Measurements from ENCODE around the gene AP5Z1. TPM values are rescaled to one million over a fixed set of nuclear protein-coding genes. Genes with fewer than 3 reads are reported as not detected.

Gene AP5Z1
- total RNA-seq, 1 donor from 2014 or later, result 88.6 TPM

DNA sequence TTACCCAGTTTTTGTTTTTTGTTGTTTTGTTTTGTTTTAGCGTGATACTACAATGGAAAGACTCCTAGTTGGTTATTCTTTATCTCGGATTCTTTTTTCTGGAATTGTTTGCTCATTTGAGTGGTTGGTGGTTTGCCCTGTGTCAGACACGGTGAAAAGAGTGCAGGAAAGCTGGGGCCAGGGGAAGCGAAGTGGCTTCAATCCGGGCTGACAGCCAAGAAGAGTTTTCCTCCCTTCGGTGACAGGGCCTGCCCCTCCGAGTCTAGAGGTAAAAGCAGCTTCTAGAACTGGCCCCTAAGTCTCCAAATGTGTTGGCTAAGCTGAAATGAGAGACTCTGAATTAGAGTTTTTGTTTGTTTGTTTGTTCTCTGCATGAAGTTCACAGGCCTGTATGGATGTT lies 5.7 kb upstream of the AP5Z1 start:
- Mint-ChIP-seq H3K36me3 (ENCODE audit: low read depth, unreplicated experiment) (peaks cover 24% of the 10 kb centered on the region), H3K9me3 (ENCODE audit: unreplicated experiment) (no peaks in the 10 kb centered on the region), H3K27ac (ENCODE audit: unreplicated experiment) (peak overlapping the region; percentile 4), H3K27me3 (ENCODE audit: unreplicated experiment) (peaks cover 29% of the 10 kb centered on the region), H3K4me3 (ENCODE audit: unreplicated experiment) (no peak overlapping the region), H3K4me1 (ENCODE audit: unreplicated experiment) (peaks cover 7% of the 10 kb centered on the region)
- TF ChIP-seq, protein P1, sequence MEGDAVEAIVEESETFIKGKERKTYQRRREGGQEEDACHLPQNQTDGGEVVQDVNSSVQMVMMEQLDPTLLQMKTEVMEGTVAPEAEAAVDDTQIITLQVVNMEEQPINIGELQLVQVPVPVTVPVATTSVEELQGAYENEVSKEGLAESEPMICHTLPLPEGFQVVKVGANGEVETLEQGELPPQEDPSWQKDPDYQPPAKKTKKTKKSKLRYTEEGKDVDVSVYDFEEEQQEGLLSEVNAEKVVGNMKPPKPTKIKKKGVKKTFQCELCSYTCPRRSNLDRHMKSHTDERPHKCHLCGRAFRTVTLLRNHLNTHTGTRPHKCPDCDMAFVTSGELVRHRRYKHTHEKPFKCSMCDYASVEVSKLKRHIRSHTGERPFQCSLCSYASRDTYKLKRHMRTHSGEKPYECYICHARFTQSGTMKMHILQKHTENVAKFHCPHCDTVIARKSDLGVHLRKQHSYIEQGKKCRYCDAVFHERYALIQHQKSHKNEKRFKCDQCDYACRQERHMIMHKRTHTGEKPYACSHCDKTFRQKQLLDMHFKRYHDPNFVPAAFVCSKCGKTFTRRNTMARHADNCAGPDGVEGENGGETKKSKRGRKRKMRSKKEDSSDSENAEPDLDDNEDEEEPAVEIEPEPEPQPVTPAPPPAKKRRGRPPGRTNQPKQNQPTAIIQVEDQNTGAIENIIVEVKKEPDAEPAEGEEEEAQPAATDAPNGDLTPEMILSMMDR (IDR thresholded peaks at IDR 0.05; ENCODE audit: unreplicated experiment), result no peak
- no peak for DNase-seq (ENCODE audit: low spot score)

GRCh38 chr7:4770886-4771285 lies 4.5 kb upstream of the AP5Z1 start:
- H3K4me3 Mint-ChIP-seq (ENCODE audit: unreplicated experiment), result no peak overlapping the region
- no peaks in the 10 kb centered on the region for H3K9me3 Mint-ChIP-seq (ENCODE audit: unreplicated experiment)
- TF ChIP-seq, protein P1 (IDR thresholded peaks at IDR 0.05; ENCODE audit: unreplicated experiment), result no peak
- no peak for DNase-seq (ENCODE audit: low spot score)
- H3K27ac Mint-ChIP-seq (ENCODE audit: unreplicated experiment), result no peak overlapping the region
- H3K36me3 Mint-ChIP-seq (ENCODE audit: low read depth, unreplicated experiment), result peaks cover 26% of the 10 kb centered on the region
- peaks cover 33% of the 10 kb centered on the region for H3K27me3 Mint-ChIP-seq (ENCODE audit: unreplicated experiment)
- H3K4me1 Mint-ChIP-seq (ENCODE audit: unreplicated experiment), result peaks cover 14% of the 10 kb centered on the region

DNA sequence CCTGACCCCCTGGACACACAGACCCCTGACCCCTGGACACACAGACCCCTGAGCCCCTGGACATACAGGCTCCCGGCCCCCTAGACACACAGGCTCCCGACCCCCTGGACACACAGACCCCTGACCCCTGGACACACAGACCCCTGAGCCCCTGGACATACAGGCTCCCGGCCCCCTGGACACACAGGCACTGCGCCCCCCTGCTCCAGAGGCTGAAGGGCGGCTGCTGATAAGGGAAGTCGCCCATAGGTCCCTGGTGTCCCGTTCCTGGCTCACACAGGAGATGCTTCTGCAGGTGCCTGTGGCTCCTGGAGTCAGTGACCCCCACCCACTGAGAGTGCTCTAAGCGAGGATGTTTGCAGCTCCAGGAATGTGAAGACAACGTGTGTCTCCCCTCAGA lies 3.7 kb upstream of the AP5Z1 start:
- peaks cover 19% of the 10 kb centered on the region for H3K4me1 Mint-ChIP-seq (ENCODE audit: unreplicated experiment)
- peaks cover 24% of the 10 kb centered on the region for H3K36me3 Mint-ChIP-seq (ENCODE audit: low read depth, unreplicated experiment)
- TF ChIP-seq, protein P1 (IDR thresholded peaks at IDR 0.05; ENCODE audit: unreplicated experiment), result no peak
- H3K27me3 Mint-ChIP-seq (ENCODE audit: unreplicated experiment), result peaks cover 35% of the 10 kb centered on the region
- no peaks in the 10 kb centered on the region for H3K9me3 Mint-ChIP-seq (ENCODE audit: unreplicated experiment)
- no peak overlapping the region for H3K4me3 Mint-ChIP-seq (ENCODE audit: unreplicated experiment)
- DNase-seq (ENCODE audit: low spot score), result no peak
- no peak overlapping the region for H3K27ac Mint-ChIP-seq (ENCODE audit: unreplicated experiment)

DNA sequence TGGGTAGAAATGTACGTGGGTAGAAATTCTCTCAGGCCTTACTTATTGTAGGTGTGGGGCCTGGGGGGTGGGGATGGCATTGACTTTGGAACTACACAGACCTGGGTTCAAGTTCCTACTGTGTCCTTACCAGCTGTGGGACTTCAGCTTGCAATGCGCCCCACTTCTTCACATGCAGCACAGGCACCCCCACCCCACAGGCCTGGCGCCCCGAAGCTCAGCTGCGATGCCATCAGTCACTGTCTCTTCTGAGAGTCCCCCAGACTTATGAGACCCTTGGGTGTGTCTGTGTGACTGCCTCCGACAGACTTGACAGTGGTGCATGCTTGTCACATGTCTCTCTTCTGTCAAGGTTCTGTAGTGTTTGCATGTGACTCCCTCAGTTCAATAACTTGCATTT lies 3.1 kb upstream of the AP5Z1 start:
- DNase-seq (ENCODE audit: low spot score), result no peak
- TF ChIP-seq, protein P1 (IDR thresholded peaks at IDR 0.05; ENCODE audit: unreplicated experiment), result no peak
- Mint-ChIP-seq H3K27ac (ENCODE audit: unreplicated experiment) (no peak overlapping the region), H3K4me1 (ENCODE audit: unreplicated experiment) (peaks cover 23% of the 10 kb centered on the region), H3K36me3 (ENCODE audit: low read depth, unreplicated experiment) (peaks cover 24% of the 10 kb centered on the region), H3K27me3 (ENCODE audit: unreplicated experiment) (peaks cover 34% of the 10 kb centered on the region), H3K9me3 (ENCODE audit: unreplicated experiment) (no peaks in the 10 kb centered on the region), H3K4me3 (ENCODE audit: unreplicated experiment) (no peak overlapping the region)

- no peak for DNase-seq (ENCODE audit: low spot score)
- TF ChIP-seq, protein P1 (IDR thresholded peaks at IDR 0.05; ENCODE audit: unreplicated experiment), result no peak
- H3K27ac Mint-ChIP-seq (ENCODE audit: unreplicated experiment), result peak overlapping the region; percentile 22
- H3K4me1 Mint-ChIP-seq (ENCODE audit: unreplicated experiment), result peaks cover 29% of the 10 kb centered on the region
- H3K4me3 Mint-ChIP-seq (ENCODE audit: unreplicated experiment), result peak overlapping the region; percentile 66
- H3K27me3 Mint-ChIP-seq (ENCODE audit: unreplicated experiment), result peaks cover 28% of the 10 kb centered on the region
- peaks cover 24% of the 10 kb centered on the region for H3K36me3 Mint-ChIP-seq (ENCODE audit: low read depth, unreplicated experiment)
- no peaks in the 10 kb centered on the region for H3K9me3 Mint-ChIP-seq (ENCODE audit: unreplicated experiment)
Observed at GRCh38 chr7:4774007-4774406, 1.4 kb upstream of the AP5Z1 start.

Measured in endothelial cell (in vitro differentiated cells).